Endothelial cell (in vitro differentiated cells): ENCODE measurements around the gene BLOC1S6. TPM values are rescaled to one million over a fixed set of nuclear protein-coding genes. Genes with fewer than 3 reads are reported as not detected.

Experiments used
- DNase-seq: peaks from one replicate; pipeline ENCODE4 v3.0.0; 2021; ENCODE audit warnings: low spot score
- H3K27ac Mint-ChIP-seq: one replicate; pipeline ENCODE4 v1.8.0; 2021; ENCODE audit warnings: mixed read lengths, inconsistent platforms; ENCODE audit not compliant: unreplicated experiment
- H3K27me3 Mint-ChIP-seq: one replicate; pipeline ENCODE4 v1.8.0; 2021; ENCODE audit warnings: mild to moderate bottlenecking, moderate library complexity, mixed read lengths, inconsistent platforms; ENCODE audit not compliant: unreplicated experiment
- H3K36me3 Mint-ChIP-seq: one replicate; pipeline ENCODE4 v1.8.0; 2021; ENCODE audit warnings: mild to moderate bottlenecking, low read depth, mixed read lengths, inconsistent platforms; ENCODE audit not compliant: unreplicated experiment
- H3K4me1 Mint-ChIP-seq: one replicate; pipeline ENCODE4 v1.8.0; 2021; ENCODE audit warnings: mild to moderate bottlenecking, mixed read lengths, inconsistent platforms; ENCODE audit not compliant: unreplicated experiment
- H3K4me3 Mint-ChIP-seq: one replicate; pipeline ENCODE4 v1.8.0; 2021; ENCODE audit warnings: mild to moderate bottlenecking, mixed read lengths, inconsistent platforms; ENCODE audit not compliant: unreplicated experiment
- H3K9me3 Mint-ChIP-seq: one replicate; pipeline ENCODE4 v1.8.0; 2021; ENCODE audit warnings: mixed read lengths, inconsistent platforms; ENCODE audit not compliant: unreplicated experiment
- CTCF ChIP-seq: fragments of 200-600 bp; sonication (generic); IDR thresholded peaks from one replicate; pipeline ENCODE4 v1.5.0; 2021; ENCODE audit warnings: antibody characterized with exemption; ENCODE audit not compliant: unreplicated experiment
- total RNA-seq: library from RNA; stranded (reverse); fragmentation: NEBNext Ultra II Directional; extraction: Animal tissue kit (Norgen Biotek cat#: 25700); gene quantifications from one replicate; pipeline ENCODE4 v1.2.1, GENCODE V29; 2021; ENCODE audit not compliant: unreplicated experiment

Gene BLOC1S6
- total RNA-seq, 1 donor from 2014 or later: 30.1 TPM

GRCh38 chr15:45654749-45655148 is 67.6 kb downstream of the BLOC1S6 start:
- DNase-seq: no peak
- peaks cover 12% of the 10 kb centered on the region for H3K9me3 Mint-ChIP-seq
- H3K4me1 Mint-ChIP-seq: peaks cover 3% of the 10 kb centered on the region
- H3K4me3 Mint-ChIP-seq: no peak overlapping the region
- peaks cover 4% of the 10 kb centered on the region for H3K36me3 Mint-ChIP-seq
- TF ChIP-seq CTCF: no peak
- H3K27ac Mint-ChIP-seq: no peak overlapping the region
- H3K27me3 Mint-ChIP-seq: peaks cover 6% of the 10 kb centered on the region

- TF ChIP-seq CTCF: no peak
- H3K9me3 Mint-ChIP-seq: peaks cover 12% of the 10 kb centered on the region
- peaks cover 5% of the 10 kb centered on the region for H3K27me3 Mint-ChIP-seq
- no peak overlapping the region for H3K27ac Mint-ChIP-seq
- no peak overlapping the region for H3K4me3 Mint-ChIP-seq
- H3K4me1 Mint-ChIP-seq: peaks cover 5% of the 10 kb centered on the region
- DNase-seq: no peak
- H3K36me3 Mint-ChIP-seq: peaks cover 8% of the 10 kb centered on the region
These were observed 70.1 kb downstream of the BLOC1S6 start for GRCh38 chr15:45657254-45657653.

GRCh38 chr15:45657764-45658545 is 70.8 kb downstream of the BLOC1S6 start:
- Mint-ChIP-seq H3K27ac (no peak overlapping the region), H3K4me1 (peaks cover 5% of the 10 kb centered on the region), H3K9me3 (peaks cover 12% of the 10 kb centered on the region), H3K36me3 (peaks cover 8% of the 10 kb centered on the region), H3K4me3 (no peak overlapping the region), H3K27me3 (peaks cover 5% of the 10 kb centered on the region)
- no peak for TF ChIP-seq CTCF
- no peak for DNase-seq

Other genes starting within 250 kb of the BLOC1S6 start
- 3.5 TPM for gene GATM, start 208.8 kb upstream of the BLOC1S6 start, total RNA-seq
- gene SLC30A4, start 64.6 kb upstream of the BLOC1S6 start, total RNA-seq: 0.64 TPM
- gene SQOR, start 47.6 kb downstream of the BLOC1S6 start, total RNA-seq: 3.8 TPM